ENCODE data around the gene PNPLA7. TPM values are rescaled to one million over a fixed set of nuclear protein-coding genes. Genes with fewer than 3 reads are reported as not detected.

PNPLA7 gene
- total and polyA plus RNA-seq, 2 of the 8 experiments (the other 6 are each of a cell fraction or from before 2014, with no cell fraction given), result 0.35 to 0.47 TPM

DNA sequence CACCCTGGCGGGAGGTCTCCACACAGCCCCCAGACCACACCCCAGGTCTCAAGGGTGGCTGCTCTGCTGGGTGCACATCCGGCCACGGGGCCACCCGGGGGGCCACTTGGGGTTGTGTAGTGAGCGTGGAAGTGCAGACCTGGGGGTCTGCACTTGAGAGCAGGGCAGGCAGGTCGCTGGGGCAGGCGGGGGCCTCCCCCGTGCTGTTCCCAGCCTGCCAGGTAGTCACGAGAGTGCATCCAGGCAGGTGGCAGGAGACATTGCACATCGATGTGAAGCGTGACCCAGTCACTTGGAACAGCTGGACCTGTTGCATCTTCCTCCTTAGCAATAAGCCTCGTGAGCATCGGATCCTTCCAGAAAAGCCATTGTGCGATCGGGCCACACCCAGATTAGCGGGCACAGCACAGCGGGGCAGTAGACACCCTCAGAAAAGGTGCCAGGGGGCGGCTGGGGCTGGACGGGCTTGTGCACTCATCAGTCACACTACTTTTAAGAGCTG is 104.2 kb downstream of the PNPLA7 start:
- no peak overlapping the region for H3K18ac ChIP-seq (ENCODE audit: extremely low read depth, low read length)
- H3K23ac ChIP-seq (ENCODE audit: insufficient read length), result no peak overlapping the region
- H4K20me1 ChIP-seq (replicated peaks in 1 of 2; ENCODE audit: control insufficient read depth in 1 of 2, insufficient read depth in 2 of 2, low read length in 2 of 2), result peaks cover 0 to 3% of the 10 kb centered on the region in 2 experiments
- H3K79me1 ChIP-seq (ENCODE audit: low read depth, low read length), result no peaks in the 10 kb centered on the region
- H2AFZ ChIP-seq (ENCODE audit: low read length), result no peak overlapping the region
- no peak overlapping the region for H3K4me3 ChIP-seq (ENCODE audit: extremely low read depth in 1 of 4, insufficient read depth in 2 of 4, low read depth in 3 of 4, low read length in 4 of 4)
- H2BK15ac ChIP-seq (ENCODE audit: low read length), result no peak overlapping the region
- ChIA-PET POLR2A (ENCODE audit: partially characterized antibody) (interaction anchor here (0.9 to 4.3 kb wide), 4 partner anchors 8 to 143 kb away, joined by 3 to 28 read pairs (median 4); partner anchors contain the start of genes EXD3 and NOXA1), CTCF (ENCODE audit: partially characterized antibody) (interaction anchor here (0.6 to 4.1 kb wide), 23 partner anchors 9 to 417 kb away, joined by 3 to 19 read pairs (median 3); partner anchors contain the start of genes NRARP and NSMF)
- H3K36me3 ChIP-seq (ENCODE audit: control insufficient read depth in 2 of 4, insufficient read depth in 4 of 4, low read length in 3 of 4), result peaks cover 0 to 9% (median 3%) of the 10 kb centered on the region in 4 experiments; a peak in 3 of 8 replicates
- peaks cover 0 to 3% (median under 1%) of the 10 kb centered on the region in 4 experiments; a peak in 3 of 7 replicates for H3K4me1 ChIP-seq (replicated peaks in 1 of 4; ENCODE audit: control insufficient read depth in 3 of 4, insufficient read depth in 4 of 4, low read length in 3 of 4)
- H2BK12ac ChIP-seq (ENCODE audit: low read depth, low read length), result no peak overlapping the region
- H3K9ac ChIP-seq (replicated peaks in 1 of 4; ENCODE audit: extremely low read depth in 1 of 4, low read depth in 3 of 4, low read length in 3 of 4), result no peak overlapping the region
- no peaks in the 10 kb centered on the region for H3K9me3 ChIP-seq (ENCODE audit: insufficient read depth in 2 of 2, low read depth in 1 of 2, low read length in 1 of 2)
- H3K23me2 ChIP-seq (ENCODE audit: low read depth, low read length), result no peaks in the 10 kb centered on the region; the same call in 1 of the 2 replicates
- H4K5ac ChIP-seq (ENCODE audit: insufficient read length, low read depth, low read length), result no peak overlapping the region
- H2BK5ac ChIP-seq (ENCODE audit: low read depth, low read length), result 0 out of 2 replicates have a peak overlapping the region, but pooled peaks have one; percentile 49
- H3K4me2 ChIP-seq (ENCODE audit: insufficient read depth in 1 of 2, low read depth in 2 of 2, low read length in 2 of 2), result no peak overlapping the region
- H4K91ac ChIP-seq (replicated peaks; ENCODE audit: insufficient read length, low read length), result no peak overlapping the region
- no peak overlapping the region for H3K14ac ChIP-seq (ENCODE audit: insufficient read length)
- 83% methylated on average over 19 of the region's 19 CpGs; no CpG with 5 or more reads in 1 of the 2 experiments for WGBS, 2 experiments (ENCODE audit: extremely low coverage in 1 of 2, insufficient coverage in 1 of 2, insufficient read length in 1 of 2, insufficient replicate concordance in 2 of 2, low coverage in 1 of 2, low lambda C conversion rate in 2 of 2, missing lambda C conversion rate in 1 of 2)
- no peaks in the 10 kb centered on the region for H3K79me2 ChIP-seq (ENCODE audit: control insufficient read depth in 1 of 2, insufficient read depth in 2 of 2, low read length in 2 of 2)
- H3K56ac ChIP-seq (replicated peaks; ENCODE audit: insufficient read length, low read depth, low read length), result no peak overlapping the region
- H4K8ac ChIP-seq (ENCODE audit: extremely low read depth, insufficient read depth, low read length), result no peak overlapping the region; the same call in 1 of the 2 replicates
- H3K4ac ChIP-seq (replicated peaks; ENCODE audit: insufficient read length, low read depth, low read length), result no peak overlapping the region
- TF ChIP-seq GTF2F1 (IDR thresholded peaks at IDR 0.05; ENCODE audit: borderline replicate concordance, low read depth, low read length), result no peak
- TF ChIP-seq ASH2L (IDR thresholded peaks at IDR 0.05; ENCODE audit: low read length), result no peak
- TF ChIP-seq SAP30 (IDR thresholded peaks at IDR 0.05; ENCODE audit: insufficient read depth, insufficient replicate concordance, low read length), result no peak
- no peak for TF ChIP-seq ATF3 (IDR thresholded peaks at IDR 0.05; ENCODE audit: insufficient read depth, low read depth, low read length)
- no peak for TF ChIP-seq KDM4A (IDR thresholded peaks at IDR 0.05; ENCODE audit: low read depth, low read length, severe bottlenecking)
- TF ChIP-seq TAF1 (IDR thresholded peaks at IDR 0.05; ENCODE audit: low read depth, low read length), result no peak
- TF ChIP-seq EZH2 (IDR thresholded peaks at IDR 0.05; ENCODE audit: low read depth, low read length, severe bottlenecking), result no peak
- no peak for TF ChIP-seq TCF12 (IDR thresholded peaks at IDR 0.05; ENCODE audit: low read depth, low read length)
- no peak for TF ChIP-seq EGR1 (IDR thresholded peaks at IDR 0.05; ENCODE audit: borderline replicate concordance, low read depth, low read length)
- TF ChIP-seq POLR2A (IDR thresholded peaks at IDR 0.05; ENCODE audit: control extremely low read depth in 1 of 2, low read depth in 2 of 2, low read length in 2 of 2), result no peak
- no peak for FAIRE-seq
- DNase-seq (ENCODE audit: low read depth in 1 of 2, low spot score in 2 of 2), result no peak
- no peak overlapping the region for H2AK5ac ChIP-seq (ENCODE audit: low read depth, low read length)
- no peak overlapping the region for H2BK120ac ChIP-seq (replicated peaks; ENCODE audit: low read depth, low read length)
- no peak overlapping the region for H3K27ac ChIP-seq (ENCODE audit: low read depth, low read length)
- no peak overlapping the region for H2BK20ac ChIP-seq (ENCODE audit: low read length)
- no peaks in the 10 kb centered on the region for H3K27me3 ChIP-seq (replicated peaks in 1 of 4; ENCODE audit: control insufficient read depth in 3 of 4, extremely low read depth in 1 of 4, insufficient read depth in 3 of 4, low read length in 3 of 4)

All from H1 (cell line).